Keratinocyte (primary cell): ENCODE measurements around the gene BANK1.

Experiments used
- EZH2 ChIP-seq: IDR thresholded peaks from one replicate; pipeline ENCODE4 v1.6.1; 2012; ENCODE audit warnings: inconsistent platforms, mild to moderate bottlenecking, low read length, moderate library complexity
- TF ChIP-seq, protein P1 (sequence below), 3 experiments: IDR thresholded peaks in 1 of 3; conservative IDR thresholded peaks in 1 of 3; optimal IDR thresholded peaks in 1 of 3; 2 replicates in 2 of 3; 3 replicates in 1 of 3; pipeline versions ENCODE3 to v1.5.1; 2011; ENCODE audit warnings: low read length in 3 of 3, mild to moderate bottlenecking in 3 of 3, moderate library complexity in 2 of 3, control low read depth in 1 of 3, inconsistent platforms in 1 of 3; ENCODE audit not compliant: insufficient read depth in 2 of 3; ENCODE audit errors: extremely low read depth in 1 of 3

- TF ChIP-seq, protein P1, sequence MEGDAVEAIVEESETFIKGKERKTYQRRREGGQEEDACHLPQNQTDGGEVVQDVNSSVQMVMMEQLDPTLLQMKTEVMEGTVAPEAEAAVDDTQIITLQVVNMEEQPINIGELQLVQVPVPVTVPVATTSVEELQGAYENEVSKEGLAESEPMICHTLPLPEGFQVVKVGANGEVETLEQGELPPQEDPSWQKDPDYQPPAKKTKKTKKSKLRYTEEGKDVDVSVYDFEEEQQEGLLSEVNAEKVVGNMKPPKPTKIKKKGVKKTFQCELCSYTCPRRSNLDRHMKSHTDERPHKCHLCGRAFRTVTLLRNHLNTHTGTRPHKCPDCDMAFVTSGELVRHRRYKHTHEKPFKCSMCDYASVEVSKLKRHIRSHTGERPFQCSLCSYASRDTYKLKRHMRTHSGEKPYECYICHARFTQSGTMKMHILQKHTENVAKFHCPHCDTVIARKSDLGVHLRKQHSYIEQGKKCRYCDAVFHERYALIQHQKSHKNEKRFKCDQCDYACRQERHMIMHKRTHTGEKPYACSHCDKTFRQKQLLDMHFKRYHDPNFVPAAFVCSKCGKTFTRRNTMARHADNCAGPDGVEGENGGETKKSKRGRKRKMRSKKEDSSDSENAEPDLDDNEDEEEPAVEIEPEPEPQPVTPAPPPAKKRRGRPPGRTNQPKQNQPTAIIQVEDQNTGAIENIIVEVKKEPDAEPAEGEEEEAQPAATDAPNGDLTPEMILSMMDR (optimal IDR thresholded peaks at IDR 0.05 in 1 of 3, IDR thresholded peaks at IDR 0.05 in 1 of 3, conservative IDR thresholded peaks at IDR 0.05 in 1 of 3; ENCODE audit: extremely low read depth in 1 of 3, insufficient read depth in 2 of 3, low read length in 3 of 3): no peak
- TF ChIP-seq EZH2: no peak
These were observed 8.0 kb upstream of the BANK1 start for GRCh38 chr4:101782546-101782945.
